GM18867 (cell line): ENCODE data around the gene CD19.
"Not testable (repeated sequence)": the region's sequence is repeated elsewhere in the genome, so short reads cannot be mapped to it uniquely, and the experiment has no call there.

Source experiments
- ATAC-seq: cut with Tn5 transposase; IDR thresholded peaks from one replicate; pipeline ENCODE4 v1.9.1; 2021; ENCODE audit warnings: mild to moderate bottlenecking, moderate library complexity; ENCODE audit not compliant: unreplicated experiment

CD19 gene

DNA sequence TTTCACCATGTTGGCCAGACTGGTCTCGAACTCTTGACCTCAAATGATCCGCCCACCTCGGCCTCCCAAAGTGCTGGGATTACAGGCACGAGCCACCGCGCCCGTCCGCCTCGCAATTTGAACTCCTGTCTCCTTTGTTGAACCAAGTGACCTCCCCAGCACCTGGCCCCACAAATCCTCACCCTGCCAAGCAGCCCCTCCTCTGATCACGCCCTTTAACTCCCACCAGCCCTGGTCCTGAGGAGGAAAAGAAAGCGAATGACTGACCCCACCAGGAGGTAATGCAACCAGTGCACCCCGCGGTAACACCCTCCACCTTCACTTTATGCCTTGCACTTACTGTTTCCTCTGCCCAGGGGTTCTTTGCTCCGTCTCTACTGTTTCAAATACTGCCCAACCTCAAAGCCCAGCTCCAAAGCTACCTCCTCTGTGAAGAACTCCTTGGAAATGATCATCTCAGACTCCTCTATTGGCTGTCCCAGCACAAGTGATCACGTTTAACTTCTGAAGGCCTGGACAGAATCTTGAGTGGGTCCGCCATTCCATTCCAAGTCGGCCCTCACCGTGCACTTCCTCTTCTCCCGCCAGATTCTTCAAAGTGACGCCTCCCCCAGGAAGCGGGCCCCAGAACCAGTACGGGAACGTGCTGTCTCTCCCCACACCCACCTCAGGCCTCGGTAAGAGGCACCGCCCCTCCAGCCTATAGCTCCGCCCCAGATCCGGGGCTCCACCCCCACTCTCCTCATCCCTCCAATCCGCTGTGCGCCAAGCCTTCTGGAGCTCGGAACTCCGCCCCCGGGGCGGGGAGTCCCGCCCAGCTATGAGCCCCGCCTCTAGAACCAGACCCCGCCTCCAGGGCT, 4.4 kb downstream of the CD19 start:
- peak; percentile 61 for ATAC-seq

DNA sequence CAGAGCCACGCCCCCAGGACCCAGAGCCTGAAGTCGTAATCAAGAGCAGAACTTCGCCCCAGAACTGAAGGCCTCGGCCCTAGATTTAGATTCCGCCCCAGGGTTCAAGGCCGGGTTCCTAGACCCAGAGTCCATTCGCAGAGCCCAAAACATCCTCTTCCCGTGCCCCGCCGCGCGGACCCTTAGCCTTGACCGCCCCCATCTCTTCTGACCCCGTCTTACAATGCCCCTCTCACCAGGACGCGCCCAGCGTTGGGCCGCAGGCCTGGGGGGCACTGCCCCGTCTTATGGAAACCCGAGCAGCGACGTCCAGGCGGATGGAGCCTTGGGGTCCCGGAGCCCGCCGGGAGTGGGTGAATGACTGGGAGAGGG, 5.0 kb downstream of the CD19 start:
- ATAC-seq = no peak

DNA sequence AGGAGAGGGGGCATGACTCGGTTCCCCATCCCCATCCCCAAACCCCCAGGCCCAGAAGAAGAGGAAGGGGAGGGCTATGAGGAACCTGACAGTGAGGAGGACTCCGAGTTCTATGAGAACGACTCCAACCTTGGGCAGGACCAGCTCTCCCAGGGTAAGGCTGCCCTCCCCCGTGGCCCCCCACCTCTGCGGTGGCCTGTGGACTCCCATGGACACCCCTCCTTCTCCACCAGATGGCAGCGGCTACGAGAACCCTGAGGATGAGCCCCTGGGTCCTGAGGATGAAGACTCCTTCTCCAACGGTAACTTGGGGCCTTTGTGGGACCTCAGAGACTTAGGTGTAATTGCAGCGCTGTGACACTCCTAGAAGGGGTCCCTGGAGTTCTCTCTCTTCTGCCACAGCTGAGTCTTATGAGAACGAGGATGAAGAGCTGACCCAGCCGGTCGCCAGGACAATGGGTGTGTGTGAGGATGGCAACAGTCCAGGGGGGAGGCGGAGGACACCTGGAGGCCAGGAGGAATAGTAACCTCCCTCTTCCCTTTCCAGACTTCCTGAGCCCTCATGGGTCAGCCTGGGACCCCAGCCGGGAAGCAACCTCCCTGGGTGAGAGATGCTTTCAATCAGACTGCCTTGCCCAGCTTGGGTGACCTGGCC, 5.6 kb downstream of the CD19 start:
- no peak for ATAC-seq

DNA sequence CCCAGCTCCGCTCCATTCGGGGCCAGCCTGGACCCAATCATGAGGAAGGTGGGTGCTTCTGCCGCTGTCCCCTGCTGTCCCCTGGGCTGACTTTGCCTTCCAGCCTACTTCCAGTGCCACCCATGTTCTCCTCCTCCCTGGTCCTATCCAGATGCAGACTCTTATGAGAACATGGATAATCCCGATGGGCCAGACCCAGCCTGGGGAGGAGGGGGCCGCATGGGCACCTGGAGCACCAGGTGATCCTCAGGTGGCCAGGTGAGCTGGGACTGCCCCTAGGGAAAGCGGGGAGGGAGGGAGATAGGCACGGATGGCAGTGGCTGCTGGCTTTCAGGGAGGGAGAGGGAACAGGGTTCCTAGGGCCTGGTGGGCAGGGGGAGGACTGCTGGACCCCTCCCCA, 7.0 kb downstream of the CD19 start:
- ATAC-seq = no peak

DNA sequence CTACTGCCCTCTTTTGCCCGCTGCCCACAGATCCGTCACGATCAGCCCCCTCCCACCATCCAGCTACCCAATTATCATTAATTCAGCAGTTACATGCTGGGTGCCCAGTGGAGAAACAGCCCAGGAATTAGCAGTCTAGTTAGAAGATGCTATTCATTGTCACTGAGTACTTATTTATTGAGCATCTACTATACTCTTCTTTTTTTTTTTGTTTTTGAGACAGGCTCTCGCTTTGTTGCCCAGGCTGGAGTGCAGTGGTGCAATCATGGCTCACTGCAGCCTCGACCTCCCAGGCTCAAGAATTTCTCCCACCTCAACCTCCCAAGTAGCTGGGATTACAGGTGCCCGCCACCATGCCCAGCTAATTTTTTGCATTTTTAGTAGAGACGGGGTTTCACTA, 8.1 kb downstream of the CD19 start:
- not testable (repeated sequence) for ATAC-seq

DNA sequence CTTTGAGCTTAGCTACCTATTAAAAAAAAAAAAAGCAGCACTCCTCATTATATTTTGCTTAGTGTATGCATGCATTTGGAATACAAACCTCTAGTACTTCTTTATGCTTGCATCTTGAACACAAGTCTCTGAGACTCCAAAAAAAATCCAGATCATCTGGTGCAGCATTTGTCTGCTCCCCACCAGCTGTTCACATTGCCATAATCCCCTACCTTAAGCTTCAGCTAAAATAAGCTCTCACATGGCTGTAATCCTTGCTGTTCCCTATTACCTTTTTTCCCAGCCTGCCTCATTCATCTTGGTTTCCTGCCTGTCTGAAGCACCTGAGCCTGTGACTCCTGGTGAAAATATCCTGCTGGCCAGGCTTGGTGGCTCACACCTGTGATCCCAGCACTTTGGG, 11.5 kb downstream of the CD19 start:
- no peak for ATAC-seq

DNA sequence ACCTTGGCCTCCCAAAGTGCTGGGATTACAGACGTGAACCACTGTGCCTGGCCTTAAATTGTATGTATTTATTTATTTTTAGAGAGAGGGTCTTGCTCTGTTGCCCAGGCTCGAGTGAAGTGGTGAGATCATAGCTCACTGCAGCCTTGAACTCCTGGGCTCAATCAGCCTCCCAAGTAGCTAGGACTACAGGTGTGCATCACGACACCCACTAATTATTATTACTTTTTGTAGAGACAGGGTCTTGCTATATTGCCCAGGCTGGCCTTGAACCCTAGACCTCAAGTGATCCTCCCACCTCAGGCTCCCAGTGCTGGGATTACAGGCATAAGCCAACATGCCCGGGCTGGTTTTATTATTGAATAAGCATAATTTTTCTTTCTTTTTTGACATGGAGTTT, 14.9 kb downstream of the CD19 start:
- no peak for ATAC-seq

DNA sequence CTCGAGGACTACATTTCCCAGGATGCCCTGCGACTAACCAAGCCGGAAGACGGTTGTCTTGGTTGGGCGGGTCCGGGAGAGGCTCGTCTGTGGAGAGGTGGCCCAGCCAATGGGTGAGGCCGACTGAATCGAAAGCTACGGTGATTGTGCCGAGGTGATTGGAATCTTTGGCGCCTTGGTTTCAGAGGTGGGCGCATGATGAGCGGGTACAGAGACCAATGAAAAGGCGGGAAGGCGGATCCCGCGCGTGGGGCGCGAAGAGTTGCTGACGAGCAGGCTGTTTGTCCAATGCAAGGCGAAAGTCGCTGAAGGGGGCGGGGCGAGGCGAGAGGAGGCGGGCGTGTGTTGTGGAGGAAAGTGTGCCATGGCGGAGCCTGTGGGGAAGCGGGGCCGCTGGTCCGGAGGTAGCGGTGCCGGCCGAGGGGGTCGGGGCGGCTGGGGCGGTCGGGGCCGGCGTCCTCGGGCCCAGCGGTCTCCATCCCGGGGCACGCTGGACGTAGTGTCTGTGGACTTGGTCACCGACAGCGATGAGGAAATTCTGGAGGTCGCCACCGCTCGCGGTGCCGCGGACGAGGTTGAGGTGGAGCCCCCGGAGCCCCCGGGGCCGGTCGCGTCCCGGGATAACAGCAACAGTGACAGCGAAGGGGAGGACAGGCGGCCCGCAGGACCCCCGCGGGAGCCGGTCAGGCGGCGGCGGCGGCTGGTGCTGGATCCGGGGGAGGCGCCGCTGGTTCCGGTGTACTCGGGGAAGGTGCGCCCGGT, 19.1 kb downstream of the CD19 start, which contains the start of gene NFATC2IP:
NFATC2IP (plus strand) TSS at position 290 of the 762 bp plus-strand sequence; CDS start at position 365, 75 bp downstream.
- ATAC-seq = peak; percentile 92

DNA sequence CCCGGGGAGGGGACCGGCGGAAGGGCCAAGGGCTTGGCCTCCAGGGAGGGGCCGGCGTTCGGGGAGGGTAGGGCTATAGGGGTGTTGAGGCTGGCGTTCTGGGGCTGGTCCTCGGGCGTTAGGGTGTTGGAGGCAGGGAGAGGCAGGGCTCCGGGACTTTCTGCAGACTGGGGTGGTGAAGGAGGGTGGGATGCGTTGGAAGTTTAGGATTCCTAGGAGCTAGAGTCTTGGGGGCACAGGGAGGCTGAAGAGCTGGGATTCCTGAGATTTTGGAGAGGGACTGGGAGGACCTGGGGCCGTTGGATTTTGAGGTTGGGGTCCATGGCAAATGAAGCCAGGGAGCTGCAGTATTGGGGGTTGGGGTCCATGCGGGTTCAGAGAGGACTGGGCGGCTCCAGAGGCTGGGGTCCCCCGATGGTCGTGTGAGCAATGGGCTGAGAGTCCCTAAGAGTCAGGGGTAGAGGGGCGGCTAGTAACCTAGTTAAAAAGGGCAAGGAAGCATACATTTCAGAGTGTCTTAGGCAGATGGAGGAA, 19.7 kb downstream of the CD19 start:
- ATAC-seq = peak; percentile 29

DNA sequence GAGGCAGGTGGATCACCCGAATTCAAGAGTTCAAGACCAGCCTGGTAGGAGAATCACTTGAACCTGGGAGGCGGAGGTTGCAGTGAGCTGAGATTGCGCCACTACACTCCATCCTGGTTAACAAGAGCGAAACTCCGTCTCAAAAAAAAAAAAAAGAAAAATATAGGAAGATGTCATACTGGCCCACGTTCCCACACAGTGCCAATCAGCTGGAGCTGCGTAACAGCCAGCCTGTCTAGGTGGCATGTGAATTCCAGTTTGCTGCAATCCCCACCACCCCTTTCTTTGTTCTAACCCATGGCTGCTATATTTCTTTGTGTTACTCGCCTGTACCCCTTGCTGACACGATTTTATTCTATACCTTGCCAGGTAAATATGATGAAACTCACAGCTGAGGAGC, 26.4 kb downstream of the CD19 start:
- ATAC-seq = no peak

DNA sequence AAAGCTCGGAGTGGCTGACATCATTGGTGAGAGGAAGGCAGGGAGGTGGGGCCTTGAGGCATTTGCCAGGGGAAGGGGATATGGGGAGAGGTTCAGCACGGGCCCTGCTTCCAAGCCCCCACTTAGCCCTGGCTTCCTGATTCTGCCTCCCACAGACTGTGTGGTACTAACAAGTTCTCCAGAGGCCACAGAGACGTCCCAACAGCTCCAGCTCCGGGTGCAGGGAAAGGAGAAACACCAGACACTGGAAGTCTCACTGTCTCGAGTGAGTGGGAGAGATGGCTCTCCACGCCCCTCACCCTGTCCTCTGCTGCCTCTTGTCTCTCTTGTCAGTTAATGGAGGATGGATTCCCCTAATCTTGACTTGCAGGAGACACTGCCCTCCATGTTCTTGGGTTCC, 27.1 kb downstream of the CD19 start:
- ATAC-seq = no peak

DNA sequence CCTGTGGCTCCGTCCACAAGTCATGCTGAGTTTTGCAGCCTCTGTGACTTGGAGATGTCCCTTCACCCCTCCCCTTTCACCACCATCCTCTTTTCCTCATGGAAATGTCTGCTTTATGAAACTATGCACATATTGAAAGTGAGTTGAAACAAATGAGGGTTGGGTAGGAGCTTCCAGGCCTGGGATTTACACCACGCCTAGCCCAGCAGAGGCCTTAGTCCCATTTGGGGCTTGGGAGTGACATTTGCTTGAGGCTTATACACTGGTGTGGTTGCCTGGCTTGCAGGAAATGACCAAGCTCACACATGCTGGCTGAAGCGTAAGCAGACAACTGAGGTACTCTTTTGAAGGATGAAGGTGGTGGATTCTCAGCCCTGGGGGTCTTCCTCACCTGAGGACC, 32.3 kb downstream of the CD19 start:
- no peak for ATAC-seq

DNA sequence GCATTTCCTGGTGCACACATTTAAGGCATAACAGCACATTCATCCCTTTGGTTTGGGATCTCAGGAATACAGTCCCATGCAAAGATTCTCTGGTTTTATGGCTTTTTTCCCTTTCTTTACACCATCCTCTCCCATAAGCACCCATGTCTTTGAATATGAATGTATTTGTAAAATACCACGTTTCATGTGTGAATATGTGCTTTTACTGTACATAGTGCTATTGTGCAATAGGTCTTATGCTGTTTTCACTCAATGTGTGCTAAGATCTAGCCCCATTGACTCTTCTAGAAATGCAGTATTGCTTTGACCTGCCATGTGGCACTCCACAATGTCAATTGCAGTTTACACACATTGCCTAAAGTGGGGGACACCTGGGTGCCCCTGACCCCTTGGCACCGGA, 32.7 kb downstream of the CD19 start:
- ATAC-seq = no peak

DNA sequence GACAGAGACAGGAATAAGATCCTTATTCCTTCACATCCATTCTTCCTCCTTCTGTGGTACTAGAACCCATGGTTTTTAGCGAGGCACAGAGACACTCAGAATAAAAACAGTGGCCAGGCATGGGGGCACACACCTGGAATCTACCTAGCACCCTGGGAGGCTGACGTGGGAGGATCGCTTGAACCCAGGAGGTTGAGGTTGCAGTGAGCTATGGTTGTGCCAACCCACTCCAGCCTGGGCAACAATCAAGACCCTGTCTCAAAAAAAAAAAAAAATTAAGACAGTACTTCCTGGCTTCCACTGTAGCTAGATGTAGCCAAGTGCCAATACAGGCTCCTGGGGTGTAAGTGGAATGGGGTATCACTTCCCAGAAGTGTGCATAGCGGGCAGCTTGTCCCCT, 35.4 kb downstream of the CD19 start:
- no peak for ATAC-seq

DNA sequence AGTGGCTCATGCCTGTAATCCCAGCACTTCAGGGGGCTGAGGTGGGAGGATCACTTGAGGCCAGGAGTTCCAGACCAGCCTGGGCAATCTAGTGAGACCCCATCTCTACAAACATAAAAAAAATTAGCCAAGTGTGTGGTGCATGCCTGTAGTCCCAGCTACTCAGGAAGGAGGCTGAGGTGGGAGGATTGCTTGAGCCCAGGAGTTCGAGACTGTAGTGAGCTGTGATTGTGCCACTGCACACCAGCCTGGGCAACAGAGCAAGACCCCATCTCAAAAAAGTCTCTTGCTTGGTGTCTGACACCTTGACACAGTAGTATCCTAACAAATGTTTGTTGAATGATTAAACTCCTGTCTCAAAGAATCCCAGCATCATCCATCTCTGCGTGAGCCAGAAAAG, 37.9 kb downstream of the CD19 start:
- ATAC-seq = not testable (repeated sequence)

DNA sequence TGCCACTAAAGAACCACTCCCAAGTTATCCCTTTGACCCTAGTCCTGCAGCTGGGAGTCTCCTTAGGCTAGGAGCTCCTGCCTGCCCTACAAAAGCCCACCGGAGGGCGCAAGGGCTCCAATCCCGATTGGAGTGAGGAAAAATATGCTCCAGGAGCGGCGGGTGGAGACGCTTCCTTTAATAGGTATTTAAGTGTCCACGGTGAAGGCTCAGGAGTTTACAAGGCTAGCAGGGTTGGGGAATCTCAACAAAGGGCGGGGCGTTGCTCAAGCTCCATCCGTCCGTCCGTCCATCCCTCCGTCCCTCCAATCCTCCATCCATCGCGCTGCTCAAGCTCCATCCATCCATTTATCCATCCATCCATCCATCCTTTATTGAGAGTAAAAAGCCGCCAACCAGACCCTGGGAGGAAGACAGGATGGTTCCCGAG, 42.3 kb downstream of the CD19 start:
- ATAC-seq = no peak

DNA sequence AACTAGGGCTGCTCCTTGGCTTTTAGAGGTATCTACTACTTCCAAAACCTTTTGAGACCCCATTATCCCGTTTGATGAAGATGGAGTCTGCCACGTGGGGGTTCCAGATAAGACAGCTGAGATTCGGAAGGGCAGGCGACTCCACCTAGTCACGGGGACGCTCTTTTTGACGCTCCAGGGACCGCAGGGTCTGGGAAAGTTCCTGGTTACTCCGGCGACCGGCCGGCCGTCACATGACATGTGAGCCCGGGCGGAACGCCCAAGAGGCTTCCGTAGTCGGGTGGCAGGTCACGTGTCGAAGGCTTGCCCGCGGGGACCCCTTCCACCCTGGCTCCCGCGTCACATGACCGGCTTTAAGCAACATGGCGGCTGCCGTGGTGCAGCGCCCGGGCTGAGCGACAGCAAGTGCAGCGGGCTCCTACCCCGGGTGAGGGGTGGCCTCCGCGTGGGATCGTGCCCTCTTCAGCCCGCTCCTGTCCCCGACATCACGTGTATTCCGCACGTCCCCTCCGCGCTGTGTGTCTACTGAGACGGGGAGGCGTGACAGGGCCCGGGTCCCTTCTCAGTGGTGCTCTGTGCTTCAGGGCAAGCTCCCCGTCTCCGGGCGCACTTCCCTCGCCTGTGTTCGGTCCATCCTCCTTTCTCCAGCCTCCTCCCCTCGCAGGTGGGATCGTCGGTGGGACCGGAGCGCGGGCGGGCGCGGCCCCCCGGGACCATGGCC, 42.8 kb downstream of the CD19 start, which contains the start of gene SPNS1:
SPNS1 (plus strand) TSS at position 342 of the 721 bp plus-strand sequence; CDS start at position 716, 374 bp downstream.
- peak; percentile 84 for ATAC-seq

DNA sequence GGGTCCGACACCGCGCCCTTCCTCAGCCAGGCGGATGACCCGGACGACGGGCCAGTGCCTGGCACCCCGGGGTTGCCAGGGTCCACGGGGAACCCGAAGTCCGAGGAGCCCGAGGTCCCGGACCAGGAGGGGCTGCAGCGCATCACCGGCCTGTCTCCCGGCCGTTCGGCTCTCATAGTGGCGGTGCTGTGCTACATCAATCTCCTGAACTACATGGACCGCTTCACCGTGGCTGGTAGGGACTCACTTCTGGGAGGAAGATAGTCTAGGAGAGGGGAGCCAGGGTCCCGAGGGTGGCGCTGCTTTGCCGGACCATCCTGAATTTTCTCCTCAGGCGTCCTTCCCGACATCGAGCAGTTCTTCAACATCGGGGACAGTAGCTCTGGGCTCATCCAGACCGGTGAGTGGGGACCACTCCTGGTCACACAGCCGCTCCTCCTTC, 43.4 kb downstream of the CD19 start:
- ATAC-seq = peak; percentile 16

DNA sequence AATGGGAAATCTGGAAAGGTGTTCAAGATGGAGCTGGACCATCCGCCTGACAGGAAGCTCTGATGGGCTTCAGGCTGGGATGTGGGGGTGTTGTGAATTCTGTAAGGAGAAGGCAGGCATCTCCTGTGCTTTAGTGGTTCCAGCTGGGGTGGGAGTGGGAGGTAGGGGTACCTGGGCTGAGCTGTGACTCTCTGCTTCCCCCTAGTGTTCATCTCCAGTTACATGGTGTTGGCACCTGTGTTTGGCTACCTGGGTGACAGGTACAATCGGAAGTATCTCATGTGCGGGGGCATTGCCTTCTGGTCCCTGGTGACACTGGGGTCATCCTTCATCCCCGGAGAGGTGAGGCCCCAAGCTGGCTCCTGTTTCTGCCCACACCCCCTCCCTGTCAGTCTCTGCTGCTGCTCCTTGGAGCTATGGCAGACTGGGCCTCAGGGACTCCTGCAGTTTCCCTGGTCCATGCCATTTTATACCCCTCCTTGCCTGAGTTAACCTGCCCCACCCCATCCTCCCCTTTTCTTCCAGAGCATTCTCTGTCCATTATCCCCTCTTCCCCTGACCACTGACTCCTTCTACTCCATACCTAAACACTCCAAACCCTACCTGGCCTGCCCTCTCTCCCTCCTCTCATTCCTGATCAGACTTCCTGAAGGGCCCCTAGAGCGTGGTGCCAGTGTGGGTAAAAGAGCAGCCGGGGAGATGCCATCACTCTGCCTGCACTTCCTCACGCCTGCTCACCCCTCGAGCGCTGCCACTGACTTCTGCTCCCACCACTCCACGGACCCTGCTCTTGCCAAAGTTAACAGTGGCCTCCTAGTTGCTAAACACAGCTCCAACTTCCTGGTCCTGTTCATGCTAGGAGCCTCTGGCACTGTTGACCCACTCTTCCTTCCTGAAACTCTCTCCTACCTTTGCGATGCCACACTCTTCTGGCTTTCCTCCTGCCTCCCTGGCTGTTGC, 46.2 kb downstream of the CD19 start:
- no peak for ATAC-seq
